Activated CD8-positive, alpha-beta memory T cell treated with anti-CD3 and anti-CD28 coated beads, Interleukin-2, amount 50 U/mL, for 1 hour (primary cell): ENCODE results near the gene KLHL21.
A peak's percentile ranks its signal among the peaks of the same experiment; 100 is the strongest.

Experiments
- DNase-seq: peaks from one replicate; pipeline ENCODE4 v3.0.0-alpha.2; 2020; ENCODE audit errors: extremely low read depth

The KLHL21 gene

DNA sequence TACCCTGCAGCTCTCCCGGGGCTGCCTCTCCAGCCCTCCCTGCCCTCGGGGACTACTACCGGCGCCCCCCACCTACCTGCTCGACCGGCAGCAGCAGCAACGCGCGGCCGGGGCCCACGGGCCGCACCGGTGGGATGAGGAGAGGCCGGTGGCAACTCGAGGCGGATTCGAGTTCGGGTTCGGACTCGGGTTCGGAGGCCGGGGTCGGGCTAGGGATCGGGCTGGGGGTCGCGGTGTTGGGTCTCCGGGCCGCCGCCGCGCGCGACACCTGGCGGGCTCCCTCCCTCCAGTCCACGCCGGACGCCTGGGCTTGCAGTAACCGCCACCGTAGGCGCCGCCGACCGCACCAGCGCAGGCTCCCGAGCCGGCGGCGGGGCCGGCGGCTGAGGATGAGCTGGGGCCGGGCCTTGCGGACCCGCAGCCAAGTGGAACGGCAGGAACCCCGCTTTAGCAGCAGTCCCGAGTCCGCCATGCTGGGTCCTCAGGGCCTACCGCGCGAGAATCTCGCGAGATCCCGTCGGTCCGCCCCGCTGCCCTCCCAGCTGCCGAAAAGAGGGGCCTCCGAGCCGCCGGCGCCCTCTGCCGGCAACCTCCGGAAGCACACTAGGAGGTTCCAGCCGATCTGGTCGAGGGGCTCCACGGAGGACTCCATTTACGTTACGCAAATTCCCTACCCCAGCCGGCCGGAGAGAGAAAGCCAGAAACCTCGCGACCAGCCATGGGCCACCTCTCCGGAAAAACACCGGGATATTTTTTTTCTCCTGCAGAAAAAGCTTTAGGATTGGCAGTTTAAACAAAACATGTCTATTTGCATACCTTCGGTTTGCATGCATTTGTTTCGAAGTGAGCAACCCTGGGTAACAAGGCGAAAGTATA lies 48.4 kb downstream of the KLHL21 start, which contains the start of gene NOL9:
NOL9 (minus strand) TSS at position 483 of the 876 bp plus-strand sequence; CDS start at position 472, 11 bp downstream.
- DNase-seq: peak; percentile 68

DNA sequence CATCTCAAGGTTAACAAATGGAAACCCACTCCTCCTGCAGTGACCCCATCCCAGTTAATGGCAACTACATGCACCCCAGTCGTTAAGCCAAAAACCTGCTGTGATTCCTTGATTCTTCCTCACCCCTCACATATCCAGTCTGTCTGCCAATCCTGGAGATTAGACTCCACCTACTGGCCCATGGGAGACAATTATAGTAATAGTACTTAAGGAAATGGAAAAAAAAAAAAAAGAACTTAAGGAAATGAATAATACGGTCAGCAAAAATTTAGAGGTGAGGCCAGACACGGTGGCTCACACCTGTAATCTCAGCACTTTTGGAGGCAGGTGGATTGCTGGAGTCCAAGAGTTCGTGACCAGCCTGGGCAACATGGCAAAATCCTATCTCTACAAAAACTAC lies 55.4 kb downstream of the KLHL21 start:
- no peak for DNase-seq

DNA sequence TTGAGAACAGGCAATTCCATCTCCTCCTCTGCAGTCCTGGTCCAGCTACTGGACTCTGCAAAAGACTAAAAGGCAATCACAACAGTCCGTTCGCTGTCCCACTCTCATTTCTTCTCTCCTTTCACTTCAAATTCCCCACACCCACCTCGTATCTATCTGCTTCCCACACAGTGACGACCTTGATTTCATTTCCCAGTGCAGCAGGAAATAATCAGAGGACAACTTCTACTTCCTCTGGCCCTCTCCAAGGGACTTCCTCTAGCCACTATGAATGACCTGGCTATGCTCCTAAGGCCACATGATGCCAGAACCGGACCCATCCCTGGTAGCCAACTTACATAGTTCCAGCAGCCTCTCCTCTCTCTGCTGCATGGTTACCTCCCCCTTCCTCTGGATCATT lies 56.3 kb downstream of the KLHL21 start:
- DNase-seq: no peak

DNA sequence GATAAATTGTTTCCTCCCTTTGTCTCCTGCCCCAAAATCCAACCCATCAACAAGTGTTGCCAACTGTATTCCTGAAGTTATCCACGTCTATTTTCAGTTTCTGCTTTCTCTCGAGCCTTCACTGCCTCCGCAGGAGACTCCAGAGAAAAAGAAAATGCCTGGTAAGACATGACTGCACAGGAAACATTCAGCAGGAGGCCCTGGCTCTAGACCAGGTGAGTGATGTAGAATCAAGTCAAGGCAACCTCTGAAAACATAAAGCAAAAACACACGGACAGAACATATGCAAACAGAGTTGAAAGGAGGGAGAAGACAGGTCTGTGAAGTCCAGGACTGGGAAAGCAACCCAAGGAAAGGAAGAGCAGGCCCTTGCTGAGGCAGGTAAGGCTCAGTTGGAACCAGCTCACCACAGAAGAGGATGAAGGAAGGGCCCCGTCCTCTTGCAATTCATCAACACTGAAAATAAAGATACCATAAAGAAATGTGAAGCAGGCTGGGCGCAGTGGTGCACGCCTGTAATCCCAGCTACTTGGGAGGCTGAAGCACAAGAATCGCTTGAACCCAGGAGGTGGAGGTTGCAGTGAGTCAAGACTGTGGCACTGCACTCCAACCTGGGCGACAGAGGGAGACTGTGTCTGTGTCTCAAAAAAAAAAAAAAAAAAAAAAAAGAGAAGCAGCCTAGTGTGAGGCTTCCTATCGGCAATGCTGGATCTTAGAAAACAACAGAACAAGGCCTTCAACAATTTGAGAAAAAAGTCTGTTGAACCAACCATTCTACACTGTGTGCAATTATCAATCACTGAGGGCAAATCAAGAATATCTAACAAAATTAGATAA lies 57.2 kb downstream of the KLHL21 start:
- DNase-seq: no peak

DNA sequence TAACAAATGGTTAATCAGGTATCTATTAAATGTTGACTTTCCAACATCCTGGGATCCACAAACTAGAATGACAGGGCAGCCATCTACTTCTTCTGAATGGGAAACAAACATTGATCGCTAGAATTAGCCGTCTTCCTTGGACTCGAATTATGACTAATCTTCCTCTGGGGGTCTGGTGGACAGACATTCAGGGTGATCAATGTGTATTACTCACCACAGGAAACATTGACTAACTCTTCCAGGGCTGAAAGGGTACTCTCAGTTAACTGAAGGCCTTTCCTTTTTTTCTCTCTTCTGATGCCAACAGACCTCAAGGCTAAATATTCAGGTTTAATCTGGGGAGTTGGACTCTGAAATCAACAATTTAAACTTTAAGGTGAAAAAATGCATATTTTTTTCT lies 57.8 kb downstream of the KLHL21 start:
- DNase-seq: no peak
